SK-N-SH (cell line): ENCODE results near the gene RBM41. TPM values are rescaled to one million over a fixed set of nuclear protein-coding genes. Genes with fewer than 3 reads are reported as not detected.

Source experiments
- CTCF ChIA-PET: fragments of 300-600, 350-600 bp; formaldehyde crosslinking; extraction: SDS; loops from one replicate; lab custom pipeline; 2021; lab: Yijun Ruan, JAX
- POLR2A ChIA-PET: fragments of 350-600 bp; sonication (Branson Sonifier 250); formaldehyde crosslinking; extraction: SDS; loops from one replicate; lab custom pipeline; 2020; ENCODE audit warnings: antibody characterized with exemption, inconsistent platforms; lab: Yijun Ruan, JAX
- DNase-seq: peaks from one replicate; pipeline ENCODE4 v3.0.0; 2012
- H2AFZ ChIP-seq: fragments of 200-600 bp; sonication (generic); 2 replicates; pipeline ENCODE4 v1.8.1; 2016; ENCODE audit warnings: antibody characterized with exemption, mild to moderate bottlenecking, low read depth
- H3F3A ChIP-seq: fragments of 200-600 bp; sonication (generic); replicated peaks from 2 replicates; pipeline ENCODE3; 2016; ENCODE audit warnings: antibody characterized with exemption, mild to moderate bottlenecking; ENCODE audit not compliant: insufficient read depth
- H3K27ac ChIP-seq, 2 experiments: fragments of 200-500 bp in 1 of 2; fragments of 200-600 bp in 1 of 2; sonication (Bioruptor generic) in 1 of 2; sonication (generic), shearing (Covaris generic) in 1 of 2; 2 replicates each; pipeline versions ENCODE4 v1.5.1 to v1.6.1; 2014 to 2016; ENCODE audit warnings: low read depth in 2 of 2, inconsistent platforms in 1 of 2, low read length in 1 of 2, mild to moderate bottlenecking in 1 of 2, mixed read lengths in 1 of 2
- H3K27me3 ChIP-seq: fragments of 200-600 bp; sonication (generic), shearing (Covaris generic); 2 replicates; pipeline ENCODE4 v1.6.1; 2016; ENCODE audit warnings: mixed run types; ENCODE audit not compliant: insufficient read depth
- H3K36me3 ChIP-seq, 2 experiments: fragments of 200-500 bp in 1 of 2; fragments of 200-600 bp in 1 of 2; sonication (Bioruptor generic) in 1 of 2; sonication (generic) in 1 of 2; replicated peaks in 1 of 2; 2 replicates each; pipeline versions ENCODE3 to v1.5.1; 2014 to 2016; ENCODE audit warnings: low read length in 1 of 2, mild to moderate bottlenecking in 1 of 2; ENCODE audit not compliant: insufficient read depth in 2 of 2, control insufficient read depth in 1 of 2
- H3K4me1 ChIP-seq, 2 experiments: fragments of 200-500 bp in 1 of 2; fragments of 200-600 bp in 1 of 2; sonication (Bioruptor generic) in 1 of 2; sonication (generic), shearing (Covaris generic) in 1 of 2; 2 replicates each; pipeline versions ENCODE4 v1.5.1 to v1.6.1; 2014 to 2016; ENCODE audit warnings: low read depth in 1 of 2, low read length in 1 of 2, mixed run types in 1 of 2; ENCODE audit not compliant: insufficient read depth in 2 of 2, control insufficient read depth in 1 of 2
- H3K4me2 ChIP-seq: fragments of 200-600 bp; sonication (generic), shearing (Covaris generic); 2 replicates; pipeline ENCODE4 v1.6.1; 2017; ENCODE audit warnings: mixed run types
- H3K4me3 ChIP-seq, 2 experiments: fragments of 200-500 bp in 1 of 2; fragments of 200-600 bp in 1 of 2; sonication (Bioruptor generic) in 1 of 2; sonication (generic), shearing (Covaris generic) in 1 of 2; 2 replicates each; pipeline versions ENCODE4 v1.5.1 to v1.8.1; 2014 to 2016; ENCODE audit warnings: low read depth in 2 of 2, inconsistent platforms in 1 of 2, low read length in 1 of 2, mild to moderate bottlenecking in 1 of 2, mixed read lengths in 1 of 2, moderate library complexity in 1 of 2
- H3K79me2 ChIP-seq: fragments of 200-600 bp; sonication (generic); 2 replicates; pipeline ENCODE4 v1.8.1; 2017; ENCODE audit warnings: mild to moderate bottlenecking; ENCODE audit not compliant: insufficient read depth
- H3K9ac ChIP-seq: fragments of 200-600 bp; sonication (generic); 2 replicates; pipeline ENCODE4 v1.6.1; 2017; ENCODE audit warnings: mixed run types
- H3K9me2 ChIP-seq: fragments of 200-600 bp; sonication (generic); 2 replicates; pipeline ENCODE4 v1.6.1; 2017; ENCODE audit warnings: mixed run types
- H3K9me3 ChIP-seq: fragments of 200-600 bp; sonication (generic); 2 replicates; pipeline ENCODE4 v1.6.1; 2017; ENCODE audit warnings: mixed run types, mild to moderate bottlenecking, moderate library complexity
- H4K20me1 ChIP-seq: fragments of 200-600 bp; sonication (generic); 2 replicates; pipeline ENCODE4 v1.6.1; 2017; ENCODE audit warnings: mild to moderate bottlenecking, mixed run types; ENCODE audit not compliant: insufficient read depth
- FOSL2 ChIP-seq: IDR thresholded peaks from 2 replicates; pipeline ENCODE4 v1.4.0; 2012; ENCODE audit warnings: low read depth, mild to moderate bottlenecking, moderate library complexity, borderline replicate concordance
- JUND ChIP-seq: IDR thresholded peaks from 2 replicates; pipeline ENCODE4 v1.4.0; 2012
- MEF2A ChIP-seq: IDR thresholded peaks from 2 replicates; pipeline ENCODE4 v1.4.0; 2012; ENCODE audit warnings: low read depth, borderline replicate concordance
- NFIC ChIP-seq: IDR thresholded peaks from 2 replicates; pipeline ENCODE4 v1.4.0; 2012; ENCODE audit warnings: borderline replicate concordance
- RAD21 ChIP-seq: IDR thresholded peaks from 2 replicates; pipeline ENCODE4 v1.6.1; 2012; ENCODE audit warnings: mild to moderate bottlenecking, low read length
- RXRA ChIP-seq: IDR thresholded peaks from 2 replicates; pipeline ENCODE4 v1.4.0; 2012; ENCODE audit warnings: low read depth, mild to moderate bottlenecking, borderline replicate concordance
- SMC3 ChIP-seq: IDR thresholded peaks from 2 replicates; pipeline ENCODE4 v1.6.1; 2012; ENCODE audit warnings: low read depth, low read length, improper control_type of control experiment
- TAF1 ChIP-seq: IDR thresholded peaks from 2 replicates; pipeline ENCODE4 v1.6.1; 2012; ENCODE audit warnings: low read depth, mild to moderate bottlenecking, low read length, moderate library complexity, borderline replicate concordance
- YY1 ChIP-seq: IDR thresholded peaks from 2 replicates; pipeline ENCODE4 v1.4.0; 2012; ENCODE audit warnings: low read depth, mild to moderate bottlenecking
- WGBS: methylation state at CpG from one replicate; pipeline ENCODE4 v1.1.6; 2017; ENCODE audit warnings: low lambda C conversion rate; 5-methylcytosine and 5-hydroxymethylcytosine counted together
- polyA plus RNA-seq, 3 experiments: library from polyadenylated mRNA; depleted of rRNA; stranded (reverse); fragments of >200 nt; gene quantifications; 2 replicates each; pipeline ENCODE4 v1.2.3, GENCODE V29; 2012
- TF ChIP-seq, protein P1 (sequence below): fragments of 150-350 bp; IDR thresholded peaks from 2 replicates; pipeline ENCODE4 v1.6.1; 2017; ENCODE audit warnings: antibody characterized with exemption, low read length, low read depth, borderline replicate concordance
- TF ChIP-seq, protein P2 (sequence below): fragments of 200-600 bp; sonication (generic); IDR thresholded peaks from 2 replicates; pipeline ENCODE4 v1.6.1; 2017; ENCODE audit warnings: antibody characterized with exemption, mild to moderate bottlenecking, moderate library complexity

The RBM41 gene
- polyA plus RNA-seq, 1 of the 3 experiments (the other 2 are of a cell fraction), result 4.2 TPM

GRCh38 chrX:107107459-107107858 lies 11.2 kb downstream of the RBM41 start:
- POLR2A ChIA-PET, result no interaction called here
- peaks cover 43 to 52% of the 10 kb centered on the region in 2 experiments for H3K36me3 ChIP-seq
- TF ChIP-seq SMC3 (no peak), RXRA (no peak), MEF2A (no peak)
- peaks cover 4% of the 10 kb centered on the region; the same call in 1 of the 2 replicates for H3K9me2 ChIP-seq
- peaks cover 3% of the 10 kb centered on the region for H3K79me2 ChIP-seq
- no peaks in the 10 kb centered on the region for H3K4me1 ChIP-seq
- CTCF ChIA-PET, result no interaction called here
- H3K9me3 ChIP-seq, result 0 out of 2 replicates have a peak, but pooled peaks cover 6% of the 10 kb centered on the region
- H2AFZ ChIP-seq, result no peak overlapping the region
- no peaks in the 10 kb centered on the region for H3K27me3 ChIP-seq
- no peak overlapping the region for H3K9ac ChIP-seq
- H3K4me2 ChIP-seq, result no peak overlapping the region
- DNase-seq, result no peak
- no peak overlapping the region for H3K27ac ChIP-seq
- H4K20me1 ChIP-seq, result no peaks in the 10 kb centered on the region
- H3K4me3 ChIP-seq, result no peak overlapping the region
- 100% methylated on average over 1 of the region's 1 CpG for WGBS
- no peaks in the 10 kb centered on the region for H3F3A ChIP-seq

DNA sequence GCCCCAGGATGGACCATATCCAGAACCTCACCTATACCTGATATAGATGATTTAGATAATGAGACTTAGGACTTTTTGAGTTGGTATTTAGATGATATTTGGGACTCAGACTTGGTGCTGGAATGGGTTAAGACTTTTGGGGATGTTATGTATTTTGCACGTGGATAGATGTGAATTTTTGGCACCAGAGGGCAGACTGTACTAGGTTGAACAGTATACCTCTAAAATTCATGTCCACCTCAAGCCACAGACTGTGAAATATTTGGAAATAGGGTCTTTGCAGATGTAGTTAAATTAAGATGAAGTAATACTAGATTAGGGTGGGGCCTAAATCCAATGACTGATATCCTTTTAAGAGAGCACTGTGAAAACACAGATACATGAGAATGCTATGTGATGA lies 15.6 kb downstream of the RBM41 start:
- Histone ChIP-seq H3F3A (no peaks in the 10 kb centered on the region), H3K9ac (no peak overlapping the region), H2AFZ (no peak overlapping the region), H3K9me3 (no peaks in the 10 kb centered on the region), H3K27me3 (no peaks in the 10 kb centered on the region), H3K36me3 (peaks cover 14 to 34% of the 10 kb centered on the region in 2 experiments), H3K27ac (no peak overlapping the region), H3K9me2 (no peaks in the 10 kb centered on the region), H3K4me1 (no peaks in the 10 kb centered on the region), H3K4me3 (no peak overlapping the region), H3K4me2 (no peak overlapping the region)
- no peak for DNase-seq
- 60% methylated on average over 1 of the region's 1 CpG for WGBS
- ChIA-PET POLR2A (no interaction called here), CTCF (interaction anchor here (1.3 kb wide), 1 partner anchor 31 kb away, joined by 3 read pairs; no protein-coding TSS in a partner anchor)
- TF ChIP-seq, protein P1, sequence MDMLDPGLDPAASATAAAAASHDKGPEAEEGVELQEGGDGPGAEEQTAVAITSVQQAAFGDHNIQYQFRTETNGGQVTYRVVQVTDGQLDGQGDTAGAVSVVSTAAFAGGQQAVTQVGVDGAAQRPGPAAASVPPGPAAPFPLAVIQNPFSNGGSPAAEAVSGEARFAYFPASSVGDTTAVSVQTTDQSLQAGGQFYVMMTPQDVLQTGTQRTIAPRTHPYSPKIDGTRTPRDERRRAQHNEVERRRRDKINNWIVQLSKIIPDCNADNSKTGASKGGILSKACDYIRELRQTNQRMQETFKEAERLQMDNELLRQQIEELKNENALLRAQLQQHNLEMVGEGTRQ, result no peak
- TF ChIP-seq RXRA (no peak), JUND (no peak), MEF2A (no peak), YY1 (no peak), TAF1 (no peak), RAD21 (peak; percentile 38), SMC3 (peak; percentile 6; the same call in 1 of the 2 replicates), NFIC (no peak), FOSL2 (no peak)
- TF ChIP-seq, protein P2, sequence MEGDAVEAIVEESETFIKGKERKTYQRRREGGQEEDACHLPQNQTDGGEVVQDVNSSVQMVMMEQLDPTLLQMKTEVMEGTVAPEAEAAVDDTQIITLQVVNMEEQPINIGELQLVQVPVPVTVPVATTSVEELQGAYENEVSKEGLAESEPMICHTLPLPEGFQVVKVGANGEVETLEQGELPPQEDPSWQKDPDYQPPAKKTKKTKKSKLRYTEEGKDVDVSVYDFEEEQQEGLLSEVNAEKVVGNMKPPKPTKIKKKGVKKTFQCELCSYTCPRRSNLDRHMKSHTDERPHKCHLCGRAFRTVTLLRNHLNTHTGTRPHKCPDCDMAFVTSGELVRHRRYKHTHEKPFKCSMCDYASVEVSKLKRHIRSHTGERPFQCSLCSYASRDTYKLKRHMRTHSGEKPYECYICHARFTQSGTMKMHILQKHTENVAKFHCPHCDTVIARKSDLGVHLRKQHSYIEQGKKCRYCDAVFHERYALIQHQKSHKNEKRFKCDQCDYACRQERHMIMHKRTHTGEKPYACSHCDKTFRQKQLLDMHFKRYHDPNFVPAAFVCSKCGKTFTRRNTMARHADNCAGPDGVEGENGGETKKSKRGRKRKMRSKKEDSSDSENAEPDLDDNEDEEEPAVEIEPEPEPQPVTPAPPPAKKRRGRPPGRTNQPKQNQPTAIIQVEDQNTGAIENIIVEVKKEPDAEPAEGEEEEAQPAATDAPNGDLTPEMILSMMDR, result peak; percentile 38
- TF ChIP-seq, all 33 proteins: peak for 3
- H4K20me1 ChIP-seq, result no peaks in the 10 kb centered on the region
- peaks cover 3% of the 10 kb centered on the region; the same call in 1 of the 2 replicates for H3K79me2 ChIP-seq
